ENCODE results near the gene B3GALNT1. TPM values are rescaled to one million over a fixed set of nuclear protein-coding genes. Genes with fewer than 3 reads are reported as not detected.
A peak's percentile ranks its signal among the peaks of the same experiment; 100 is the strongest.

The B3GALNT1 gene
- total and polyA plus RNA-seq, 4 donors: 52.8 to 101 (median 91.8) TPM

GRCh38 chr3:161132391-161132790, 27.2 kb upstream of the B3GALNT1 start:
- H3K27me3 ChIP-seq (ENCODE audit: control insufficient read depth, insufficient read depth, low read length): no peaks in the 10 kb centered on the region
- no peaks in the 10 kb centered on the region for H3K9me3 ChIP-seq (ENCODE audit: control insufficient read depth, insufficient read depth, low read length)
- H3K36me3 ChIP-seq (ENCODE audit: control insufficient read depth, insufficient read depth, low read length): no peaks in the 10 kb centered on the region
- DNase-seq (ENCODE audit: low read depth in 4 of 6, low spot score in 6 of 6): no peak
- WGBS (ENCODE audit: insufficient coverage): no CpG with 5 or more reads among the region's 1 CpG
- H3K4me3 ChIP-seq (ENCODE audit: low read depth, low read length): no peak overlapping the region
- no peak overlapping the region for H3K27ac ChIP-seq (ENCODE audit: low read depth, low read length)
- H3K4me1 ChIP-seq (ENCODE audit: control insufficient read depth, insufficient read depth, low read length): no peaks in the 10 kb centered on the region

DNA sequence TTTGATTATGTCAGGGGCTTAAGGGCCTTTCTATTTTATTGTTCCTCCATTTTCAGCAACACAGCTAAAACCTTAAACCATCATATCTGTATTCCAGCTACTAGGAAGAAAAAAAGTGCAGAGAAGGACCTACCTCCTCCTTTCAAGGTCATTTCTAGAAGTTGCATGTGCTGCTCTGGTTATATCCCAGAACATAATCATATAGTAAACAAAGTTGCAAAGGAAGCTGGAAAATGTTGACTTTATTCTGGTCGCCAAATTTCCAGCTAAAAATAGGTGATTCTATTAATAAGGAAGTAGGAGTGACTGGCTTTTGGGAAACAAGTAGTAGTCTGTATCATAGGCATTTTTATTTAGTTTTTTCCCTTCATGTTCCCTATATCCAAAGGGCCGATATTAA, 21.3 kb upstream of the B3GALNT1 start:
- no peaks in the 10 kb centered on the region for H3K4me1 ChIP-seq (ENCODE audit: control insufficient read depth, insufficient read depth, low read length)
- no peak overlapping the region for H3K27ac ChIP-seq (ENCODE audit: low read depth, low read length)
- DNase-seq (ENCODE audit: low read depth in 4 of 6, low spot score in 6 of 6): no peak
- peaks cover 9% of the 10 kb centered on the region for H3K9me3 ChIP-seq (ENCODE audit: control insufficient read depth, insufficient read depth, low read length)
- WGBS (ENCODE audit: insufficient coverage): no CpG with 5 or more reads among the region's 2 CpGs
- H3K36me3 ChIP-seq (ENCODE audit: control insufficient read depth, insufficient read depth, low read length): no peaks in the 10 kb centered on the region
- no peaks in the 10 kb centered on the region for H3K27me3 ChIP-seq (ENCODE audit: control insufficient read depth, insufficient read depth, low read length)
- no peak overlapping the region for H3K4me3 ChIP-seq (ENCODE audit: low read depth, low read length)

DNA sequence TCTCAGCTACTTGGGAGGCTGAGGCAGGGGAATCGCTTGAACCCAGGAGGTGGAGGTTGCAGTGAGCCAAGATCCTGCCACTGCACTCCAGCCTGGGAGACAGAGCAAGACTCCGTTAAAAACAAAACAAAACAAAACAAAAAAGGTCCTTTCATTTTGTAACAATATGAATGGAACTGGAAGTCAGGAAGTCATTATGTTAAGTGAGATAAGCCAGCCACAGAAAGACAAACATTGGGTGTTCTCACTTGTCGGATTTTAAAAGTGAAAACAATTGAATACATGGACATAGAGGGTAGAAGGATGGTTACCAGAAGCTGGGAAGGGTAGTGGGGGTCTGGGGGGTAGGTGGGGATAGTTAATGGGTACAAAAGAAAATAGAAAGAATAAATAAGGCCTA, 12.5 kb upstream of the B3GALNT1 start:
- 100% methylated on average over 1 of the region's 3 CpGs for WGBS (ENCODE audit: insufficient coverage)
- Histone ChIP-seq H3K9me3 (ENCODE audit: control insufficient read depth, insufficient read depth, low read length) (peaks cover 15% of the 10 kb centered on the region), H3K27ac (ENCODE audit: low read depth, low read length) (no peak overlapping the region), H3K4me3 (ENCODE audit: low read depth, low read length) (no peak overlapping the region), H3K36me3 (ENCODE audit: control insufficient read depth, insufficient read depth, low read length) (no peaks in the 10 kb centered on the region), H3K4me1 (ENCODE audit: control insufficient read depth, insufficient read depth, low read length) (no peaks in the 10 kb centered on the region), H3K27me3 (ENCODE audit: control insufficient read depth, insufficient read depth, low read length) (no peaks in the 10 kb centered on the region)
- no peak for DNase-seq (ENCODE audit: low read depth in 4 of 6, low spot score in 6 of 6)

DNA sequence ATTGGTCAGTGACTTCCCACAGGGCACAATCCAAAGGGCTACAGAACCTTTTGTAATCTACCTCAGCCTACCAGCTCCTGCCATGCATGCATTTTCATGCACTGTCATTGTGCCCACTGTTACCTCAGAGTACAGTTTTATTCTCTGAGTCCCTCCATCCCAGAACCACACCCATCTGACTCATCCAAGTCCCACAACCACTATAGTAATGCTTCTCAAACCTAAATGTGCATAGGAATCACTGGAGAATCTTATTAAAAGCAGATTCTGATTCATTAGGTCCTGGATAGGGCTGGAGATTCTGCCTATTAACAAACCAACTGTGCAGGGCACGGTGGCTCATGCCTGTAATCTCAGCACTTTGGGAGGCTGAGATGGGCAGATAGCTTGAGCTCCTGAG, 3.7 kb upstream of the B3GALNT1 start:
- Histone ChIP-seq H3K4me3 (ENCODE audit: low read depth, low read length) (no peak overlapping the region), H3K4me1 (ENCODE audit: control insufficient read depth, insufficient read depth, low read length) (peaks cover 2% of the 10 kb centered on the region), H3K27ac (ENCODE audit: low read depth, low read length) (no peak overlapping the region), H3K9me3 (ENCODE audit: control insufficient read depth, insufficient read depth, low read length) (no peaks in the 10 kb centered on the region), H3K27me3 (ENCODE audit: control insufficient read depth, insufficient read depth, low read length) (no peaks in the 10 kb centered on the region), H3K36me3 (ENCODE audit: control insufficient read depth, insufficient read depth, low read length) (no peaks in the 10 kb centered on the region)
- no CpG with 5 or more reads among the region's 1 CpG for WGBS (ENCODE audit: insufficient coverage)
- DNase-seq (ENCODE audit: low read depth in 4 of 6, low spot score in 6 of 6): no peak

- H3K27ac ChIP-seq (ENCODE audit: low read depth, low read length): no peak overlapping the region
- no peak overlapping the region for H3K4me3 ChIP-seq (ENCODE audit: low read depth, low read length)
- H3K9me3 ChIP-seq (ENCODE audit: control insufficient read depth, insufficient read depth, low read length): no peaks in the 10 kb centered on the region
- DNase-seq (ENCODE audit: low read depth in 4 of 6, low spot score in 6 of 6): no peak
- no CpG with 5 or more reads among the region's 1 CpG for WGBS (ENCODE audit: insufficient coverage)
- no peaks in the 10 kb centered on the region for H3K27me3 ChIP-seq (ENCODE audit: control insufficient read depth, insufficient read depth, low read length)
- H3K4me1 ChIP-seq (ENCODE audit: control insufficient read depth, insufficient read depth, low read length): peaks cover 5% of the 10 kb centered on the region
- H3K36me3 ChIP-seq (ENCODE audit: control insufficient read depth, insufficient read depth, low read length): peaks cover 3% of the 10 kb centered on the region
Measured at GRCh38 chr3:161107311-161107710, 2.2 kb upstream of the B3GALNT1 start.

DNA sequence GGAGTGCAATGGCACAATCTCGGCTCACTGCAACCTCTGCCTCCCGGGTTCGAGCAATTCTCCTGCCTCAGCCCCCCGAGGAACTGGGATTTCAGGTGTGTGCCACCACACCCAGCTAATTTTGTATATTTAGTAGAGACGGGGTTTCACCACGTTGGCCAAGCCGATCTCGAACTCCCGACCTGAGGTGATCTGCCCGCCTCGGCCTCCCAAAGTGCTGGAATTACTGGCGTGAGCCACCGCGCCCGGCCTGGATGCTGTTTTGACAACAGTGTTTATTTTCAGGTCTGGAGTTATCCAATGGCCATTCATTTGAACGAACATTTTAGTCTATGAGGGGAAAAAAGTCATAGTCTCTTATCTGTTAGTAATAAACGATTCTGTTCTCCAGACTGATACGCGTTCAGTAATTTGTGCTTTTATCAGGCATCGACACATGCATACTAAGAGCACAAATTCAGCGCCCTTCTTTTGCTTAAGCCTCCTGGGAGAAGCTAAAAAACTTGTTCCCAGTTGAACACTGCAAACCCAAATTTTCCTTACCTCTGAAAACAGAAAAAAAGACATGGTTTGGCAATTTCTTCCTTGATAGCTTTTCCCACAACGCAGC, 1.3 kb downstream of the B3GALNT1 start:
- no peak for DNase-seq (ENCODE audit: low read depth in 4 of 6, low spot score in 6 of 6)
- 94% methylated on average over 21 of the region's 22 CpGs for WGBS (ENCODE audit: insufficient coverage)
- peaks cover 10% of the 10 kb centered on the region for H3K36me3 ChIP-seq (ENCODE audit: control insufficient read depth, insufficient read depth, low read length)
- peak overlapping the region; percentile 71 for H3K27ac ChIP-seq (ENCODE audit: low read depth, low read length)
- peak overlapping the region; percentile 71 for H3K4me3 ChIP-seq (ENCODE audit: low read depth, low read length)
- H3K27me3 ChIP-seq (ENCODE audit: control insufficient read depth, insufficient read depth, low read length): no peaks in the 10 kb centered on the region
- H3K4me1 ChIP-seq (ENCODE audit: control insufficient read depth, insufficient read depth, low read length): peaks cover 5% of the 10 kb centered on the region
- H3K9me3 ChIP-seq (ENCODE audit: control insufficient read depth, insufficient read depth, low read length): no peaks in the 10 kb centered on the region

DNA sequence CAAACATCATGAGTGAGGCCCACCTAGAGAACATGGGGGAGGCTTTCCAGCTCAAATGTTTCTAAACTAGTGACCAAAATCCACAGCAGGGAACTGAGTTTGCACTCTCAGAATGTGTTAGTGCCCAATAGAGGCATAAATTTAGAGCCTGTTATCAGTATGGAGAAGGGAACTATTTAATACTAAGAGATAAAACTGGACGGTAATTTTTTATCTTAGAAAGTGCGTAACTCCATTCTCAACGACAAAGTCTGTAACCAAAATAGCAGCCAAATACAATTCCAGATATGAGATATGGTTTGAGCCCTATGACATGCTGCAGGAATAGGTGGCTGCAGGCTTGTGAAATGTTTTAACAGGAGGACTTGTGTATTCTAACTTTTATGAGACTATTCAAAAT, 3.5 kb downstream of the B3GALNT1 start:
- Histone ChIP-seq H3K36me3 (ENCODE audit: control insufficient read depth, insufficient read depth, low read length) (peaks cover 10% of the 10 kb centered on the region), H3K9me3 (ENCODE audit: control insufficient read depth, insufficient read depth, low read length) (no peaks in the 10 kb centered on the region), H3K4me3 (ENCODE audit: low read depth, low read length) (no peak overlapping the region), H3K27ac (ENCODE audit: low read depth, low read length) (no peak overlapping the region), H3K4me1 (ENCODE audit: control insufficient read depth, insufficient read depth, low read length) (peaks cover 5% of the 10 kb centered on the region), H3K27me3 (ENCODE audit: control insufficient read depth, insufficient read depth, low read length) (no peaks in the 10 kb centered on the region)
- WGBS (ENCODE audit: insufficient coverage): no CpG with 5 or more reads among the region's 3 CpGs
- no peak for DNase-seq (ENCODE audit: low read depth in 4 of 6, low spot score in 6 of 6)

DNA sequence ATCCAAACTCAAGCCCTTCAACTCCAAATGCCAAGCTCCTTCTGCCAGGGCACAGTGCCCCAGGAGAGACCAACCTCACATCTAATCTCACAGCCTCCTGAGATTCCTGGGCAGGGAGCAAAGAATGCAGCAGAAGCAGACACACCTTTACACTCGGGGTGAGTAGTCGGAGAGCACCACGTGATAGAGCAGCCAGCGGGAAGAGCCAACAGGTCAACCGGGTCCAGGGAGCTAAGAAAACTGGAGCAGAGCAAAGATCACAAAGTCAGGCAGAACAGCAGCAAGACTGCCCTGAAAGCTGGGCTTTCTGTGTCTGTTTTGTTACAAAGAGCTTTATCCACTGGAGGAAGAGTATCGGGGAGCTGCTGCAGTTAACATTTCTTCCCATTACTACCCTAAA, 4.2 kb downstream of the B3GALNT1 start:
- H3K9me3 ChIP-seq (ENCODE audit: control insufficient read depth, insufficient read depth, low read length): no peaks in the 10 kb centered on the region
- peaks cover 10% of the 10 kb centered on the region for H3K36me3 ChIP-seq (ENCODE audit: control insufficient read depth, insufficient read depth, low read length)
- no peak for DNase-seq (ENCODE audit: low read depth in 4 of 6, low spot score in 6 of 6)
- H3K27me3 ChIP-seq (ENCODE audit: control insufficient read depth, insufficient read depth, low read length): no peaks in the 10 kb centered on the region
- no peak overlapping the region for H3K4me3 ChIP-seq (ENCODE audit: low read depth, low read length)
- 92% methylated on average over 5 of the region's 6 CpGs for WGBS (ENCODE audit: insufficient coverage)
- no peak overlapping the region for H3K27ac ChIP-seq (ENCODE audit: low read depth, low read length)
- H3K4me1 ChIP-seq (ENCODE audit: control insufficient read depth, insufficient read depth, low read length): peaks cover 5% of the 10 kb centered on the region

DNA sequence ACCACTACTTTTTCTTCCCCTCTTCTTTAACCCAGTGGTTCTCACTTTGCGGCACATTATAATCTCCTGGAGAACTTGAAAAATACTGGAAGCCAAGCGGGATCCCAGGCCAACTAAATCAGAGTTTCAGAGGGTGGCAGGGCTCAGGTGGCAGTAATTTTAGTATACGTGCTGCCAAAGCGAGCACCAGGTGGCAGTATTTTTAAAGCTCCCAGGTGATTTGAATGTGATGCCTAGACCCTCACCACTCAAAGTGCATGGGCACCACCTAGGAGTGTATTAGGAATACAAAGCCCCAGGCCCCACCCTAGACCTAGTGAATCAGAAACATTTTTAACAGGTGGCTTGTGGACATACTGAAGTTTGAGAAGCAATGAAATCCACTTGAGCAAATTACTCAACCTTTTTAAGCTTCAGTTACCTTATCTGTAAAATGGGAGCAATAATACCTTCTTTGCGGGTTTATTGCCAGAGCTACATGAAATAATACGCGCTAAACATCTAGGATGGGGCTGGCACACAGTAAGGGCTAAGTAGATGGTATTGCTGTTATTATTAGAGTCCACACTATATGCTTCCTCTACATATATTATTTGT, 8.3 kb downstream of the B3GALNT1 start:
- peak in 2 of 6 donors; percentile 5 to 31 for DNase-seq (ENCODE audit: low read depth in 4 of 6, low spot score in 6 of 6)
- Histone ChIP-seq H3K36me3 (ENCODE audit: control insufficient read depth, insufficient read depth, low read length) (peaks cover 4% of the 10 kb centered on the region), H3K4me3 (ENCODE audit: low read depth, low read length) (no peak overlapping the region), H3K27ac (ENCODE audit: low read depth, low read length) (no peak overlapping the region), H3K4me1 (ENCODE audit: control insufficient read depth, insufficient read depth, low read length) (no peaks in the 10 kb centered on the region), H3K27me3 (ENCODE audit: control insufficient read depth, insufficient read depth, low read length) (no peaks in the 10 kb centered on the region), H3K9me3 (ENCODE audit: control insufficient read depth, insufficient read depth, low read length) (no peaks in the 10 kb centered on the region)
- 68% methylated on average over 3 of the region's 7 CpGs for WGBS (ENCODE audit: insufficient coverage)

DNA sequence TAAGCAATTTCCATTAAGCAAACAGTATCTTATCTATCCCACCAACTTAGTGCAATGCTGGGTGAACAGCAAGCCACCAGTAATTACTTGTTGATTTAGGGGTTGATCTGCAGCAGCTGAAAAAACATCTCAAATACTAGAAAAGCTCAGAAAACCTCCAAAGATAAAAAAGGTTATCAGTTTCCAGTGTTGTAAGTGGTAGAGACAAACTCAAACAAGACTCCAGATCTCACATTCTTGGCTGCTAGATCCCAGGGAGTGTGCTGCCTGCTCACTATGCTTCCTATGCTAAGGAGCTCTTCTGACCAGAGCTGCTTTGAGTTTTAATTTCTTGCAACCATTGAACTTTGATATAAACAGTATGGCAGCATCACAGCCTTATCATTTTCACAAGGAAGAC, 11.3 kb downstream of the B3GALNT1 start:
- DNase-seq (ENCODE audit: low read depth in 4 of 6, low spot score in 6 of 6): no peak
- no peaks in the 10 kb centered on the region for H3K9me3 ChIP-seq (ENCODE audit: control insufficient read depth, insufficient read depth, low read length)
- H3K4me1 ChIP-seq (ENCODE audit: control insufficient read depth, insufficient read depth, low read length): no peaks in the 10 kb centered on the region
- H3K27me3 ChIP-seq (ENCODE audit: control insufficient read depth, insufficient read depth, low read length): no peaks in the 10 kb centered on the region
- H3K4me3 ChIP-seq (ENCODE audit: low read depth, low read length): no peak overlapping the region
- H3K36me3 ChIP-seq (ENCODE audit: control insufficient read depth, insufficient read depth, low read length): no peaks in the 10 kb centered on the region
- H3K27ac ChIP-seq (ENCODE audit: low read depth, low read length): no peak overlapping the region
